Trophoblast cell (in vitro differentiated cells and primary cell): Measurements from ENCODE around the gene RFTN1.

ENCODE experiments used
- DNase-seq, 2 donors: peaks; one replicate each; pipeline ENCODE4 v3.0.0-alpha.2; 2016
- H2AFZ ChIP-seq: 2 replicates; pipeline ENCODE4 v1.6.1; 2013; ENCODE audit warnings: low read length, moderate library complexity, mild to moderate bottlenecking; ENCODE audit not compliant: insufficient read depth, poor library complexity
- H2AK5ac ChIP-seq: 2 replicates; pipeline ENCODE4 v1.6.1; 2013; ENCODE audit warnings: mild to moderate bottlenecking, low read length
- H2BK120ac ChIP-seq: 2 replicates; pipeline ENCODE4 v1.6.1; 2013; ENCODE audit warnings: low read length, mild to moderate bottlenecking, moderate library complexity; ENCODE audit not compliant: insufficient read depth, poor library complexity
- H2BK12ac ChIP-seq: 2 replicates; pipeline ENCODE4 v1.6.1; 2013; ENCODE audit warnings: mild to moderate bottlenecking, low read length, moderate library complexity
- H2BK5ac ChIP-seq: 2 replicates; pipeline ENCODE4 v1.6.1; 2013; ENCODE audit warnings: low read length, low read depth, moderate library complexity, mild to moderate bottlenecking; ENCODE audit not compliant: poor library complexity
- H3K14ac ChIP-seq: 2 replicates; pipeline ENCODE4 v1.6.1; 2013; ENCODE audit warnings: mild to moderate bottlenecking, low read length
- H3K18ac ChIP-seq: 2 replicates; pipeline ENCODE4 v1.6.1; 2013; ENCODE audit warnings: mild to moderate bottlenecking, low read length
- H3K23ac ChIP-seq: 2 replicates; pipeline ENCODE4 v1.6.1; 2013; ENCODE audit warnings: low read length
- H3K27ac ChIP-seq: 2 replicates; pipeline ENCODE4 v1.5.1; 2013; ENCODE audit warnings: low read depth, mild to moderate bottlenecking, inconsistent platforms, low read length, moderate library complexity
- H3K27me3 ChIP-seq: 2 replicates; pipeline ENCODE4 v1.6.1; 2013; ENCODE audit warnings: inconsistent platforms, mild to moderate bottlenecking, low read length, moderate library complexity; ENCODE audit not compliant: insufficient read depth
- H3K36me3 ChIP-seq, 2 experiments: 1 replicate in 1 of 2; 2 replicates in 1 of 2; pipeline ENCODE4 v1.6.1; 2013; ENCODE audit warnings: low read length in 2 of 2, mild to moderate bottlenecking in 2 of 2, moderate library complexity in 1 of 2; ENCODE audit not compliant: insufficient read depth in 2 of 2, control insufficient read depth in 1 of 2
- H3K4ac ChIP-seq: 2 replicates; pipeline ENCODE4 v1.6.1; 2013; ENCODE audit warnings: low read depth, mild to moderate bottlenecking, low read length, moderate library complexity
- H3K4me1 ChIP-seq, 2 experiments: 1 replicate in 1 of 2; 2 replicates in 1 of 2; pipeline ENCODE4 v1.6.1; 2013; ENCODE audit warnings: low read length in 2 of 2, mild to moderate bottlenecking in 2 of 2, moderate library complexity in 1 of 2; ENCODE audit not compliant: insufficient read depth in 2 of 2, control insufficient read depth in 1 of 2
- H3K4me2 ChIP-seq: 2 replicates; pipeline ENCODE4 v1.6.1; 2013; ENCODE audit warnings: inconsistent platforms, mild to moderate bottlenecking, low read length, moderate library complexity
- H3K4me3 ChIP-seq: 2 replicates; pipeline ENCODE4 v1.5.1; 2013; ENCODE audit warnings: mild to moderate bottlenecking, low read depth, low read length, inconsistent platforms
- H3K79me1 ChIP-seq: one replicate; pipeline ENCODE4 v1.6.1; 2013; ENCODE audit warnings: low read length
- H3K79me2 ChIP-seq: 2 replicates; pipeline ENCODE4 v1.6.1; 2013; ENCODE audit warnings: low read length, mild to moderate bottlenecking; ENCODE audit not compliant: control insufficient read depth, insufficient read depth, poor library complexity
- H3K9ac ChIP-seq: 2 replicates; pipeline ENCODE4 v1.6.1; 2013; ENCODE audit warnings: mild to moderate bottlenecking, low read length
- H3K9me3 ChIP-seq: 2 replicates; pipeline ENCODE4 v1.6.1; 2013; ENCODE audit warnings: low read depth, mild to moderate bottlenecking, control low read depth, inconsistent platforms, low read length; ENCODE audit not compliant: insufficient read depth
- H4K12ac ChIP-seq: 2 replicates; pipeline ENCODE4 v1.6.1; 2013; ENCODE audit warnings: low read depth, mild to moderate bottlenecking, low read length, moderate library complexity
- H4K8ac ChIP-seq: 2 replicates; pipeline ENCODE4 v1.6.1; 2013; ENCODE audit warnings: low read depth, mild to moderate bottlenecking, low read length, moderate library complexity
- H4K91ac ChIP-seq: one replicate; pipeline ENCODE4 v1.6.1; 2013; ENCODE audit warnings: low read depth, mild to moderate bottlenecking, low read length, moderate library complexity
- WGBS: extraction: QIAGEN DNeasy Blood & Tissue Kit; methylation state at CpG from one replicate; pipeline ENCODE4 v1.1.7; 2013; ENCODE audit warnings: missing lambda C conversion rate; ENCODE audit not compliant: insufficient read length, insufficient coverage; ENCODE audit errors: extremely low coverage; 5-methylcytosine and 5-hydroxymethylcytosine counted together

RFTN1 gene

DNA sequence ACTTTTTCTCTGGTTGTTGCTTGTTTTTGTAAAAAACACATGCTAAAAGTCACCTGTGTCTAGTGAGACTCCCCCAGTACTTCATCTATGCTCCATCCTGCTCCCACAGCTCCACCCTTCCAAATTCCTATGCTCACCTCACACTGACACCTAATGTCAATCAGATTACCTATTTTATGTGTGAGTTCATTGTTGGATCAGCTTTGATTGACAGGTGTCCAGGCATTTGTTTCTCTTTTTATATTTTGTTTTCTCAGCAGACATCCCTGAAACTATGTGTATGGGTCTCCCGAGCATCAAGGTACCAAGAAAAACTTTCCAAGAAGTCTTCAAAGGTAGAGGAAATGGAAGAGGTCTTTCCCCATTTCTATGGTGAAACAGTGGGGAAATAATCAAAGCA, 13.4 kb downstream of the RFTN1 start:
- Histone ChIP-seq H3K27ac (no peak overlapping the region), H2BK120ac (no peak overlapping the region), H2AFZ (no peak overlapping the region), H3K4me3 (no peak overlapping the region), H3K27me3 (no peaks in the 10 kb centered on the region), H3K9ac (no peak overlapping the region), H3K4me1 (no peaks in the 10 kb centered on the region), H4K8ac (no peak overlapping the region), H3K9me3 (peaks cover 3% of the 10 kb centered on the region), H2AK5ac (no peak overlapping the region), H4K91ac (no peak overlapping the region), H3K18ac (no peak overlapping the region), H2BK12ac (no peak overlapping the region), H3K4me2 (no peak overlapping the region), H3K14ac (no peak overlapping the region), H3K23ac (no peak overlapping the region), H3K36me3 (no peaks in the 10 kb centered on the region), H3K79me1 (no peaks in the 10 kb centered on the region), H4K12ac (no peak overlapping the region), H2BK5ac (no peak overlapping the region), H3K4ac (no peak overlapping the region), H3K79me2 (no peaks in the 10 kb centered on the region)
- WGBS, result no CpG with 5 or more reads among the region's 1 CpG
- DNase-seq, result no peak

DNA sequence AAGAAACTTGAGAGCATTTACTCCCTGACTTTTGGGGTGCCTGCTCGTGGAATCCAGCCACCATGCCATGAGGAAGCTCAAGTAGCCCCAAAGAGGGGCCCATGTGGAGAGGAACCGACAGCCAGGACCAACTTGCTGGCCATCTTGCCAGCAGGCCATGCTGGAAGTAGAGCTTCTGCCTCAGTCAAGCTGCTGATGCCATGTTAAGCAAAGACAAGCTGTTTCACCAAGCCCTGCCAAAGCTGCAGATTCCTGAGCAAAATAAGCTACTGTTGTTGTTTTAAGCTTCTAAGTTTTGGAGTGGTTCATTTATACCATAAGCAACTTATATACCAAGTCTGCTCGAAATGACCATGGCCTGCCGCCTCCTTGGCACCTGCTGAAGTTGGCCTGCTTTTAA, 14.1 kb downstream of the RFTN1 start:
- Histone ChIP-seq H3K14ac (no peak overlapping the region), H3K9ac (no peak overlapping the region), H3K4me2 (no peak overlapping the region), H3K18ac (no peak overlapping the region), H2BK120ac (no peak overlapping the region), H3K4ac (no peak overlapping the region), H2BK12ac (no peak overlapping the region), H3K27ac (no peak overlapping the region), H3K4me3 (no peak overlapping the region), H3K4me1 (no peaks in the 10 kb centered on the region), H2AFZ (no peak overlapping the region), H4K12ac (no peak overlapping the region), H2AK5ac (no peak overlapping the region), H3K23ac (no peak overlapping the region), H3K79me2 (no peaks in the 10 kb centered on the region), H4K91ac (no peak overlapping the region), H3K27me3 (no peaks in the 10 kb centered on the region), H3K79me1 (no peaks in the 10 kb centered on the region), H3K36me3 (no peaks in the 10 kb centered on the region), H3K9me3 (peaks cover 3% of the 10 kb centered on the region), H4K8ac (no peak overlapping the region), H2BK5ac (no peak overlapping the region)
- no peak for DNase-seq
- no CpG with 5 or more reads among the region's 4 CpGs for WGBS

DNA sequence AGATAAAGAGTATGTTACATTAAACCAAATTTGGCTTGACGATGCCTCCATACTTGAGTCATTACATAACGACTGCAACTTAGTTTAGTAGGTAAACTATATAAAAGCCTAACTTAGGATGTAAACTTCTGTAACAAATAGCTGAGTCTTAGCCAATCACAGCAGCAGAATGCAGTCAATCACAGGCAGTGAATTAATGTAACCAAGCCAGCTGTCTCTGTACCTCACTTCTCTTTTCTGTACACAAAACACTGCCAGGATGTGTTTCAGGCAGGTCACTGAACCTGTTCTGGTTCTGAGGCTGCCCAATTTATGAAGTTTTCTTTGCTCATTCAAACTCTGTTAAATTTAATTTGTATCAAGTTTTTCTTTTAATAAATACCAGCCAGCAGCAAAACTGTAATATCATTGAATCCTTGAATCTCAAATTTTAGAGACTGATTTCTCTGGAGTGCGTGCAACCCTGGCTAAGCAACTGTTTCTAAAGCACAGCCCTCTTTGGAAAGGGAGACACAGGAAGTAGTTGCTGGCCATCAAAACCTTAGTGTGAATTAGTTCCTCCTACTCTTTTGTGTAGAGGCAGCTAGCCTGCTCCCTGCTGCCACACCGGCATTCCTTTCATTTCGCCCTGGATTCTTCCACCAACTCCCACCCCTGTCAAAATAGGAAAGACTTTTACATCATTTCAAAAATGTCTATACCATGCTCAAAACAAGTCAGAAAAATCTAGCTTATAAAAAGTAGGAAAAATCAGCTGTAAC, 15.2 kb downstream of the RFTN1 start:
- H4K8ac ChIP-seq, result no peak overlapping the region
- no peak overlapping the region for H3K23ac ChIP-seq
- H3K27me3 ChIP-seq, result no peaks in the 10 kb centered on the region
- H3K79me1 ChIP-seq, result no peaks in the 10 kb centered on the region
- no peaks in the 10 kb centered on the region for H3K4me1 ChIP-seq
- H3K9ac ChIP-seq, result no peak overlapping the region
- no peaks in the 10 kb centered on the region for H3K36me3 ChIP-seq
- H3K79me2 ChIP-seq, result no peaks in the 10 kb centered on the region
- H4K91ac ChIP-seq, result no peak overlapping the region
- no peak overlapping the region for H3K4me3 ChIP-seq
- H3K4me2 ChIP-seq, result no peak overlapping the region
- no CpG with 5 or more reads among the region's 5 CpGs for WGBS
- H3K27ac ChIP-seq, result no peak overlapping the region
- H3K4ac ChIP-seq, result no peak overlapping the region
- H3K14ac ChIP-seq, result no peak overlapping the region
- no peak overlapping the region for H3K18ac ChIP-seq
- H4K12ac ChIP-seq, result no peak overlapping the region
- no peak overlapping the region for H2AFZ ChIP-seq
- peaks cover 3% of the 10 kb centered on the region for H3K9me3 ChIP-seq
- DNase-seq, result no peak
- no peak overlapping the region for H2BK5ac ChIP-seq
- H2BK12ac ChIP-seq, result no peak overlapping the region
- H2AK5ac ChIP-seq, result no peak overlapping the region
- no peak overlapping the region for H2BK120ac ChIP-seq

DNA sequence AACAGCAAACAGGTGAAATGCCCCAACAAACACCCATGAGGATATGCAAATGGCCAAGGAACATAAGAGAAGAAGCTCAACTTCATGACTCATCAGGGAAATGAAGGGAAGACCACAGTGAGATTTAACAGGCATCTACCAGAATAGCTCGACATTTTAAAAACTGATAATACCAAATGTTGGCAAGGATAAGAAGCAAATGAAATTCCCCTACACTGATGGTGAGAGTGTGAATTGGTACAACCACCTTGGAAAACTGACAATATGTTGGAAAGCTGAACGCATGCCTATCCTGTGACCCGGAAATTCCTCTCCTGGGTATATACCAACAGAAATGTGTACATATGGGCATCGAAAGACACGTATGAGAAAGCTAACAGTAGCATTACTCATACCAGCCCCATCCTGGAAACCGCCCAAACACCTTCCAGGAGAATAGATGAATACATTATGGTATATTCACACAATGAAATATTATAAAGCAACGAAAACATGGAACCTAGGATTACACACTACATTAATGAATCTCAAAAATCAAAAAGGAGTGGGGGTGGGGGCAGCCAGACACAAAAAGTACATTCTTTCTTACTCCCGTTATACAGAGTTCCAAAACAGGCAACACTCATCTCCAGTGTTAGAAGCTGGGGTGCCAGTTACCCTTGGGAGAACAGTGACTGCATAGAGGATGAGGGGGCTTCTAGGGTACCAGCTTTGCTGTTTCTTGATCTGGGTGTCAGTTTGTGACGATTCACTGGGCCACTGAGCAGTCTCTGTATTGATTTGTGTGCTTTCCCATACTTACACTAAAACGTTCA, 16.9 kb downstream of the RFTN1 start:
- no peak overlapping the region for H4K91ac ChIP-seq
- no peak overlapping the region for H3K18ac ChIP-seq
- H3K27ac ChIP-seq, result no peak overlapping the region
- no peak overlapping the region for H3K23ac ChIP-seq
- H3K9ac ChIP-seq, result no peak overlapping the region
- H3K79me2 ChIP-seq, result no peaks in the 10 kb centered on the region
- H2BK120ac ChIP-seq, result no peak overlapping the region
- H3K4me3 ChIP-seq, result no peak overlapping the region
- WGBS, result no CpG with 5 or more reads among the region's 10 CpGs
- H3K9me3 ChIP-seq, result peaks cover 5% of the 10 kb centered on the region
- no peak overlapping the region for H2BK5ac ChIP-seq
- no peak overlapping the region for H3K4me2 ChIP-seq
- no peak overlapping the region for H2AK5ac ChIP-seq
- no peak overlapping the region for H4K12ac ChIP-seq
- H2AFZ ChIP-seq, result no peak overlapping the region
- no peaks in the 10 kb centered on the region for H3K79me1 ChIP-seq
- no peak overlapping the region for H3K14ac ChIP-seq
- no peak overlapping the region for H2BK12ac ChIP-seq
- H4K8ac ChIP-seq, result no peak overlapping the region
- DNase-seq, result peak in 1 of 2 donors; percentile 21
- H3K4ac ChIP-seq, result no peak overlapping the region
- no peaks in the 10 kb centered on the region for H3K36me3 ChIP-seq
- H3K27me3 ChIP-seq, result no peaks in the 10 kb centered on the region
- H3K4me1 ChIP-seq, result no peaks in the 10 kb centered on the region
